GM12892 (cell line): Measurements from ENCODE around the gene RALGPS1.

Experiments
- POLR2AphosphoS5 ChIP-seq: IDR thresholded peaks from 2 replicates; pipeline ENCODE4 v1.6.1; 2011; ENCODE audit warnings: low read depth, low read length, control low read depth
- TAF1 ChIP-seq: IDR thresholded peaks from 2 replicates; pipeline ENCODE4 v1.6.1; 2011; ENCODE audit warnings: low read depth, mild to moderate bottlenecking, control low read depth, low read length, borderline replicate concordance

GRCh38 chr9:127262602-127263001, 348.0 kb downstream of the RALGPS1 start:
- no peak for TF ChIP-seq POLR2AphosphoS5
- no peak for TF ChIP-seq TAF1
